HUES6 (cell line): Measurements from ENCODE around the gene SENP8.
"Not testable (repeated sequence)": the region's sequence is repeated elsewhere in the genome, so short reads cannot be mapped to it uniquely, and the experiment has no call there.

Experiments used
- H3K27ac ChIP-seq: 2 replicates; pipeline ENCODE4 v1.7.0; 2013; ENCODE audit warnings: low read depth, mild to moderate bottlenecking, low read length, inconsistent platforms
- H3K27me3 ChIP-seq: 2 replicates; pipeline ENCODE4 v1.6.1; 2013; ENCODE audit warnings: low read length; ENCODE audit not compliant: control insufficient read depth, insufficient read depth
- H3K36me3 ChIP-seq: 2 replicates; pipeline ENCODE4 v1.6.1; 2013; ENCODE audit warnings: low read length; ENCODE audit not compliant: control insufficient read depth, insufficient read depth
- H3K4me1 ChIP-seq: 2 replicates; pipeline ENCODE4 v1.6.1; 2013; ENCODE audit warnings: low read length; ENCODE audit not compliant: control insufficient read depth, insufficient read depth
- H3K4me3 ChIP-seq: 2 replicates; pipeline ENCODE4 v1.5.1; 2013; ENCODE audit warnings: low read depth, low read length
- H3K9ac ChIP-seq: one replicate; pipeline ENCODE4 v1.6.1; 2013; ENCODE audit warnings: mild to moderate bottlenecking, low read length
- H3K9me3 ChIP-seq: 2 replicates; pipeline ENCODE4 v1.6.1; 2013; ENCODE audit warnings: low read depth, low read length; ENCODE audit not compliant: control insufficient read depth, insufficient read depth

The SENP8 gene

DNA sequence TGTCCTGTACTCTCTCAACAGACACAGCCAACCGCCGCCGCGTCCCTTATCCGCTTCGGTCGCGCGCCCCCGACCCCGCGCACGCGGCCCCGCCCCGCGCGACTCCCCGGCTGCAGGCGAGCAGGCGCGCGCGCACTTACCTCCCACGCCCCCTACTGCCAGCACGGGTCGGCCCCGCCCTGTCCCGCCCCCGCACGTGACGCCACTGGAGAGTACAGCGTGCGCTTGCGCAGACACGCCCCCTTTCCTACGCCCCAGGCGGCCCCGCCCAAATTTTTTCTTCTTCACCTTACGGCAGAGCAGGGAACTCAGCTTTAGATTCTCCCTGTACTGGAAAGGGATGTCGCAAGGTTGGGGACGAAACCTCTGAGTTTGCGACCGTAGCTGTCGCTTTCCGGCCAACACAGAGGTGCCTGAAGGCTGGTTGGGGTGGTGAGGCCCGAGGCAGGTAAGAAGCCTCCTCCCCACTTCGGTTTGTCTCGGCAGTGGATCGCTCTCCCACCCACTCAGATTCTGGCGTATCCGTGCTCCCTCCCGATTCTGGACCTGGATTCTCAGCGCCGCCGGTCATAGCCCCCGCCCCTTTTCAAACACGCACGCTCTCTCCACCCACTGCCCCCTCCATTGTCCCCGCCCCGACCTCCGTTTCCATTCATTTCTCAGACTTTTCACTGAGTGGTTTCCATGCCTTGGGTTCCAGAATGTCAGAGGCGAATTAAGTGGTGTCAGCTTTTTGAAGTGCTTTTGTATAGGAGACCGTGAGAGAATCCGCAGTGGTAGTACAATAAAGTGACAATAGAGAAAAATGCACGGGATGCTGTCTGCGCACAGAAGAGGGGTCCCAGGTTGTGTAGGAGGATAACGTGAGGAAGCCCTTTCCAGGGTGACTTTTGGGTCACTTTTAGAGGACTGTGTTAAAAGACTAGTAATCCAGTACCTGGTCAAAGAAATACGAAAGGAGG, at the start of gene SENP8, which contains the start of gene MYO9A:
Gene SENP8 (plus strand): TSS at position 387 of the 962 bp plus-strand sequence. CDS start 21,221 bp downstream, outside the sequence.
Gene MYO9A (minus strand): TSS at position 134 of the 962 bp plus-strand sequence. CDS start 71,587 bp downstream, outside the sequence.
- Histone ChIP-seq H3K4me3 (peak within 1 kb of the TSS; percentile 99), H3K27me3 (no peaks in the 10 kb centered on the region), H3K9ac (peak within 1 kb of the TSS; percentile 82), H3K9me3 (no peaks in the 10 kb centered on the region), H3K36me3 (no peaks in the 10 kb centered on the region), H3K27ac (peak within 1 kb of the TSS; percentile 46), H3K4me1 (peaks cover 3% of the 10 kb centered on the region; the same call in 1 of the 2 replicates)

DNA sequence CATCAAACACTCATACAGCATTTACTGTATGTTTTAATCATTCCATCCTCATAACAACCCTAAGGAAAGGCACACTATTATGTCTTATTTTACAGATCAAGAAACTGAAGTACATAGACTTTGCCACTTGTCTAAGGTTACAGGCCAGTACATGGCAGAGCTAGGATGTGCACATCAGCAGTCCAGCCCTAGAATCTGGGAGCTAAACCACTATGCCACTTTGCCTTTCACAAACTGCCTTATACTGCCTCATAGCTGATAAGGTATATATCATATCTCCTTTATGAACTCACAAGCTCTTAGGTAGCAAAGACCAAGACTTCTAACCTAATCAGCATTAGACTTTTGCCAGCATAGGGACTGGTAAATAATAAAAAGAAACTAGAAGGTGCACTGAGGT, 49.3 kb upstream of the SENP8 start:
- no peak overlapping the region for H3K27ac ChIP-seq
- H3K9ac ChIP-seq = no peak overlapping the region
- no peaks in the 10 kb centered on the region for H3K27me3 ChIP-seq
- H3K9me3 ChIP-seq = no peaks in the 10 kb centered on the region
- no peak overlapping the region for H3K4me3 ChIP-seq
- no peaks in the 10 kb centered on the region for H3K4me1 ChIP-seq
- H3K36me3 ChIP-seq = no peaks in the 10 kb centered on the region

DNA sequence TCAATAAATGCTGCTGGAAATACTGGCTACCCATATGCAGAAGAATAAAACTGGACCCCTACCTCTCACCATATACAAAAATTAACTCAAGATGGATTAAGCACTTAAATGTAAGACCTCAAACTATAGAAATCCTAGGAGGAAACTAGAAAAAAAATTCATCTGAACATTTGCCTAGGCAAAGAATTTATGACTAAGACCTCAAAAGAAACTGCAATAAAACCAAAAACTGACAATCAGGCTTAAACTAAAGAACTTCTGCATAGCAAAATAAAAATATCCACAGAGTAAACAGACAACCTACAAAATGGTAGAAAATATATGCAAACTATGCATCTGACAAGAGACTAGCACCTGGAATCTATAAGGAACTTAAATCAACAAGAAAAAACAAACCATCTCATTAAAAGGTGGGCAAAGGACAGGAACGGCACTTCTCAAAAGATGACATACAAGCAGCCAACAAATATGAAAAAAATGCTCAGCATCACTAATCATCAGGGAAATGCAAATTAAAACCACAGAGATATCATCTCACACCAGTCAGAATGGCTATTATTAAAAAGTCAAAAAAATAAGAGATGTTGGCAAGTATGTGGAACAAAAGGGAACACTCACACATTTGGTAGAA, 47.3 kb upstream of the SENP8 start:
- Histone ChIP-seq H3K4me3 (no peak overlapping the region), H3K27ac (no peak overlapping the region), H3K36me3 (no peaks in the 10 kb centered on the region), H3K9ac (no peak overlapping the region), H3K4me1 (no peaks in the 10 kb centered on the region), H3K27me3 (no peaks in the 10 kb centered on the region), H3K9me3 (no peaks in the 10 kb centered on the region)

DNA sequence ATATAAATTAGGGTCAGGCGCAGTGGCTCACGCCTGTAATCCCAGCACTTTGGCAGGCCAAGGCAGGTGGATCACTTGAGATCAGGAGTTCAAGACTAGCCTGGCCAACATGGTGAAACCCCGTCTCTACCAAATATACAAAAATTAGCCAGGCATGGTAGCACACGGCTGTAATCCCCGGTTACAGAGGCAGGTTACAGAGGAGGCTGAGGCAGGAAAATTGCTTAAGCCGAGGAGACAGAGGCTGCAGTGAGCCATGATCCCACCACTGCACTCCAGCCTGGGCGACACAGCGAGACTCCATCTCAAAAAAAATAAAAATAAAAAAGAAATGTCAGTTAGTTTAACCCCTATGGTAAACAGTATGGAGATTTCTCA, 46.8 kb upstream of the SENP8 start:
- H3K27ac ChIP-seq, H3K27me3 ChIP-seq, H3K9me3 ChIP-seq, H3K4me1 ChIP-seq, H3K4me3 ChIP-seq, H3K36me3 ChIP-seq, H3K9ac ChIP-seq: not testable (repeated sequence)

DNA sequence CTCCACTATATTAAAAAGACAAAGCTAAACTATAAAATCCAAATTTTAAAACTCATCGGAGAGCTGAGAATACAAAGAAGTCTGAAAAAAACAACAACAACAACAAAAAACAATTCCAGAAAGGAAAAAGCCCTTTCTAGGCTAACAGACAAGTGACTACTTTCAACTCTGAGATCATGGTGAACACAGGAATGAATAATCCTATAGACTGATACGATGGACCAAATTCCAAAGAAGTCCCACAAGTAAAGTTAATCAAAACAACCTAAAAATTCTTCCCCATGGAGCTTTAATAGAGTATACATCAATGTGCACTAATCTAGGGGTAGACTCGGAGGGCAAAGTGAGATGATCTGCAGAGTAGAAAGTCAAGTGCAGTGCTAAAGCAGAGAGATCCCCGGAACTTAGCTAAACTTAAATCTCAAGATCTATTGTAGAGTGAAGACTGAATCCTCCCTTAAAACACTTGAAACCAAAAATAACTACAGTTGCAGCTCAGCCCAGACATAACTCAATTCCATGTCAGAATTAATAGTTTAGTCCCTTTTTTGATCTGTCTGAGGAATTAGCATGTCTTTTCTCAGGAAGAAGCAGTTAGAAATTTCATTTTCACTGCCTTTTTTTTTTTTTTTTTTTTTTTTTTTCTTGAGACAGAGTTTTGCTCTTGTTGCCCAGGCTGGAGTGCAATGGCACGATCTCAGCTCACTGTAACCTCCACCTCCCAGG, 43.7 kb upstream of the SENP8 start:
- Histone ChIP-seq H3K27ac (no peak overlapping the region), H3K9me3 (no peaks in the 10 kb centered on the region), H3K4me1 (no peaks in the 10 kb centered on the region), H3K9ac (no peak overlapping the region), H3K4me3 (no peak overlapping the region), H3K27me3 (no peaks in the 10 kb centered on the region), H3K36me3 (no peaks in the 10 kb centered on the region)

DNA sequence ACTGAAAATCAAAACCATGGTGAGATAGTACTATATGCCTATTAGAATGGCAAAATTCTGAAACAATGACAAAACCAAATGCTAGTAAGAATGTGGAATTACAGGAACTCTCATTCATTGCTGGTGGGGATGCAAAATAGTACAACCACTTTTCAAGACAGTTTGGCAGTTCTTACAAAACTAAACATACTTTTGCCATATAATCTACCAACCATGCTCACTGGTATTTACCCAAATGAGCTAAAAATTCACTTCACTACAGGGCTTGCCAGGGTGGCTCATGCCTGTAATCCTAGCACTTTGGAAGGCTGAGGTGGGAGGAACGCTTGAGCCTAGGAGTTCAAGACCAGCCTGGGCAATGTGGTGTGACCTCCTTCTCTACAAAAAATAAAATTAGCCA, 40.3 kb upstream of the SENP8 start:
- H3K4me1 ChIP-seq = no peaks in the 10 kb centered on the region

DNA sequence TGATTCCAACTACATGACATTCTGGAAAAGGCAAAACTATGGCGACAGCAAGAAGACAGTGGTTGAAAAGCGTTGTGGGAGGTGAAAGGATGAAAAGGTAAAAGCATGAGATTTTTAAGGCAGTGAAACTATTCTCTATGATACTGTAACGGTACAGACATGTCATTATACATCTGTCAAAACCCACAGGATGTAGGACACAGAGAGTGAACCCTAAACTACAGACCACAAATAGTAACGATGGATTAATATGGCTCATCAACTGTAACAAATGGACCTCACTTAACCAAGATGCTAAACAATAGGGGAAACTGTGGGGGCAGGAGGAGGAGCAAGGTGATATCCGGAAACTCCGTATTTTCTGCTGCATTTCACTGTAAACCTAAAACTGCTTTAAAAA, 39.3 kb upstream of the SENP8 start:
- Histone ChIP-seq H3K4me1 (no peaks in the 10 kb centered on the region), H3K36me3 (no peaks in the 10 kb centered on the region), H3K27ac (no peak overlapping the region), H3K9me3 (no peaks in the 10 kb centered on the region), H3K4me3 (no peak overlapping the region), H3K27me3 (no peaks in the 10 kb centered on the region), H3K9ac (no peak overlapping the region)

More for the DNA sequence above, 40.3 kb upstream of the SENP8 start:
- H3K9ac ChIP-seq = no peak overlapping the region
- no peaks in the 10 kb centered on the region for H3K36me3 ChIP-seq
- H3K27me3 ChIP-seq = no peaks in the 10 kb centered on the region
- no peak overlapping the region for H3K4me3 ChIP-seq
- no peaks in the 10 kb centered on the region for H3K9me3 ChIP-seq
- no peak overlapping the region for H3K27ac ChIP-seq

DNA sequence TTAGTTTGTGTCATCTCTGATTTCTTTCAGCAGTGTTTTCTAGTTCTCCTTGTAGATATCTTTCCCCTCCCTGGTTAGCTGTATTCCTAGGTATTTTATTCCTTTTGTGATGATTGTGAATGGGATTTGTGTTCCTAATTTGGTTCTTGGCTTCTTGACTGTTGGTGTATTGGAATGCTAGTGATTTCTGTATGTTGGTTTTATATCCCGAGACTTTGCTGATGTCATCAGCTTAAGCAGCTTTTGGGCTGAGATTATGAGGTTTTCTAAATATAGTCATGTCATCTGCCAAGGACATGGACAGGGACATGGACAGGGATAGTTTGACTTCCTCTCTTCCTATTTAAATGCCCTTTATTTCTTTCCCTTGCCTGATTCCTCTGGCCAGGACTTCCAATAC, 36.0 kb upstream of the SENP8 start:
- H3K4me3 ChIP-seq = no peak overlapping the region
- H3K9ac ChIP-seq = no peak overlapping the region
- no peak overlapping the region for H3K27ac ChIP-seq
- no peaks in the 10 kb centered on the region for H3K36me3 ChIP-seq
- no peaks in the 10 kb centered on the region for H3K27me3 ChIP-seq
- no peaks in the 10 kb centered on the region for H3K4me1 ChIP-seq
- H3K9me3 ChIP-seq = peaks cover 6% of the 10 kb centered on the region

DNA sequence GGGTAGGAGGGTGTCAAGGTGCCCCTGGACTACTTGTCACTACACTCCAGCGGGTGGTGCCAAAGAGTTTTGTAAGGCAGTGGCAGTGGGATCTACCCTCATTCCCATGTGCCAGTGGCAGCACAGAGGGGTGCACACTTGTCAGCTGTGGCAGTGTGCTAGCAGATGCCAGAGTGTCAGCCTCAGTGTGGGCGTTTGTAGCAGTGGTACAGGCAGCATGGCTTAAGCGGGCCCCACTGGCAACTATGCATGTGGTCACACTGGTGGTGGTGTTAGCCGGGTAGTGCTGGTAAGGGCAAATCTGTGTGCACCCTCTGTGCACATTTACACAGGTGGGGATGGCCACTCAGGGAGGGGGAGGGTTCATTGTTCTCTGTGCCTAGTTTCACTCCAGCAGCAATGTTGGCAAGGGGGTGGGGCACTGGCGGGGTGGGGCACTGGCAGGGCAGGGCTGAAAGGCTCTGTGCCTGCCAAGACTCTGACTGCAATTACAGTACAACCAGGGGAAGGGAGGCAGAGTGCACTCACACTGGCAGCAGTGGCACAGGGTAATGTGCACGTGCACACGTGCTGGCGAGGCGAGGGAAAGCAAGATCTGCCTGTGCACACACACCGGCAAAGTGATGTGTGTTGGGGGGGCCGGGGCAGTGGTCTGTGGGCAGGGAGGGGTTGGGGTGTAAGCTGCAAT, 32.0 kb upstream of the SENP8 start:
- H3K9me3 ChIP-seq = peaks cover 6% of the 10 kb centered on the region
- no peak overlapping the region for H3K9ac ChIP-seq
- no peak overlapping the region for H3K27ac ChIP-seq
- no peaks in the 10 kb centered on the region for H3K36me3 ChIP-seq
- H3K4me3 ChIP-seq = no peak overlapping the region
- no peaks in the 10 kb centered on the region for H3K4me1 ChIP-seq
- H3K27me3 ChIP-seq = no peaks in the 10 kb centered on the region

DNA sequence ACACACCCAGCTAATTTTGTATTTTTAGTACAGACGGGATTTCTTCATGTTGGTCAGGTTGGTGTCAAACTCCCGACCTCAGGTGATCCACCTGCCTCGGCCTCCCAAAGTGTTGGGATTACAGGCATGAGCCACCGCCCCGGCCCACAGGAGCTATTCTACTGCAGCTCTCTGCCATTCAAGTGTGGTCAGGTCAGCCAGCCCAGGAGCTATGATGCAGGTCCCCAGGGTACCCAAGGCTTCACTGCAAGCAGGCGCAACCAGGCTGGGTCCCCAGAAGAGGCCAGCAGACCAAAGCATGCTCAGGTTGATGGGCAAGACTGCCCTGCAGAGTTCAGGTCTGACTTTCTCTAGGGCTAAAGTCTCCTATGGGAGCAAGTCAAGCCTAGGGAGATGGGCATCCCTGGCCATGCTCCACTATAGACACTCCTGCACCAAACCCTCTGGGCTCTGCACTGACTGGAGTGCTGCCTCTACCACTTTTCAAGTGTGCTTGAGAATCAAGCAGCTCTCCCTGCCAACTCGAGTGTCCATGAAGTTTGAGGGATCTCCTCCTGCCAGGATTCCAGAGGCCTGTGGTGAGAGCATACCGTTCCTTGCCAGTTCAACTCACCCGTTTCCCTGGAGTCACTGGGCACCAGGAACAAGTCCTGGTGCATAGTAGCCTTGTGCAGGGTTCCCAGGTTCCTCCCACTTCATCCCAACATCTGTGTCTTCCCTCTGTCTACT, 31.1 kb upstream of the SENP8 start:
- H3K9ac ChIP-seq = no peak overlapping the region
- H3K27me3 ChIP-seq = no peaks in the 10 kb centered on the region
- H3K4me3 ChIP-seq = no peak overlapping the region
- H3K4me1 ChIP-seq = no peaks in the 10 kb centered on the region
- H3K9me3 ChIP-seq = peaks cover 6% of the 10 kb centered on the region
- H3K36me3 ChIP-seq = no peaks in the 10 kb centered on the region
- H3K27ac ChIP-seq = no peak overlapping the region
